NCI-H226 (cell line): ENCODE measurements around the gene FUCA1.
"Not testable (repeated sequence)": the region's sequence is repeated elsewhere in the genome, so short reads cannot be mapped to it uniquely, and the experiment has no call there.

Experiments used
- DNase-seq: peaks from one replicate; pipeline ENCODE4 v3.0.0-alpha.2; 2015

The FUCA1 gene

DNA sequence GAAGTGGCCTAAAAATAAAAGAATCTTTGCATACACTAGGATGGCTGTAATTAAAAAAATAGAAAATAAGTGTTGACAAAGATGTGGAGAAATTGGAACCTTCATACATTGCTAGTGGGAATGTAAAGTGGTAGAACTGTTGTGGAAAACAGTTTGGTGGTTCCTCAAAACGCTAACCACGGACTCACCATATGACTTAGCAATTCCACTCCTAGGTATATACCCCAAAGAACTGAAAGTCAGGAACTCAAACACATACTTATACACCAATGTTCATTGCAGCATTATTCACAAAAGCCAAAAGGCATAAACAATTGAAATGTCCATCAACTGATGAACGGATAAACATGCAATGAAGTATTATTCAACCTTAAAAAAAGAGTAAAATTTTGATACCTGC, 32.1 kb downstream of the FUCA1 start:
- DNase-seq: no peak

DNA sequence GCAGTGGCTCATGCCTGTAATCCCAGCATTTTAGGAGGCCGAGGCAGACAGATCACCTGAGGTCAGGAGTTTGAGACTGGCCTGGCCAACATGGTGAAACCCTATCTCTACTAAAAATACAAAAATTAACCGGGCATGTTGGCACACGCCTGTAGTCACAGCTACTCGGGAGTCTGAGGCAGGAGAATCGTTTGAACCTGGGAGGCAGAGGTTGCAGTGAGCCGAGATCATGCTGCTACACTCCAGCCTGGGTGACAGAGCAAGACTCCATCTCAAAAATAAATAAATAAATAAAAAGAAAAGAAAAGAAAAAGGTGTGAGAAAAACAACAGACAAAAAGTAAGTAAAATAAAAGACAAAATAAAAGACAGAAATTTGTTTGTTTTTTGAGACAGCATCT, 33.9 kb downstream of the FUCA1 start:
- not testable (repeated sequence) for DNase-seq

DNA sequence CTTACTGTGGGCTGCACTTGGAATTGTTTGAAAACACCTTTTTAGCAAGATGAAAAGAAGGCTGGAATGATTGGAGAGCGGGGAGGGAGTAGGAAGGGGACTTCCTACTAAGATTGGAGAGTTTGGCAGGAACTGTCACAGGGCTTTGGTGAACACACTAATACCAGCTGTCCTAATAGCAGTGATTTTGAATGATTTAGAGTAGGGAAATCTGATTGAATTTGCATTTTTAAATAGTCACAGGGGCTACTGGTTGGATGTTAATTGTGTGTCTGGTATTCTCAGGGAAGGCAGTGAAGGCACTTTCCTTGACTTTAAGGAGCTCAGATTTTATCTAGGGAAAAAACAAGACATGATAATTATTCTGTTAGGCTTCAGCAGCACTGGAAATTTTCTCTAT, 40.4 kb downstream of the FUCA1 start:
- no peak for DNase-seq

DNA sequence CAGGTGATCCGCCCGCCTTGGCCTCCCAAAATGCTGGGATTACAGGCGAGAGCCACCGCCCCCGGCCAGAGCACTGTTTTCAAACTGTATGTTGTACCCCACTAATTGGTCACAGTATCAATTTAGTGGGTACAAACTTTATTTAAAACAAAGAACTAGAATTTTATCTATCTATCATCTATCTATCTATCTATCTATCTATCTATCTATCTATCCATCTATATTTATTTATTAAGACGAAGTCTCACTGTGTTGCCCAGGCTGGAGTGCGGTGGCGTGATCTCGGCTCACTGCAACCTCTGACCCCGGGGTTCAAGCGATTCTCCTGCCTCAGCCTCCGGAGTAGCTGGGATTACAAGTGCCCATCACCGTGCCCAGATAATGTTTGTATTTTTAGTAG, 41.5 kb downstream of the FUCA1 start:
- not testable (repeated sequence) for DNase-seq

DNA sequence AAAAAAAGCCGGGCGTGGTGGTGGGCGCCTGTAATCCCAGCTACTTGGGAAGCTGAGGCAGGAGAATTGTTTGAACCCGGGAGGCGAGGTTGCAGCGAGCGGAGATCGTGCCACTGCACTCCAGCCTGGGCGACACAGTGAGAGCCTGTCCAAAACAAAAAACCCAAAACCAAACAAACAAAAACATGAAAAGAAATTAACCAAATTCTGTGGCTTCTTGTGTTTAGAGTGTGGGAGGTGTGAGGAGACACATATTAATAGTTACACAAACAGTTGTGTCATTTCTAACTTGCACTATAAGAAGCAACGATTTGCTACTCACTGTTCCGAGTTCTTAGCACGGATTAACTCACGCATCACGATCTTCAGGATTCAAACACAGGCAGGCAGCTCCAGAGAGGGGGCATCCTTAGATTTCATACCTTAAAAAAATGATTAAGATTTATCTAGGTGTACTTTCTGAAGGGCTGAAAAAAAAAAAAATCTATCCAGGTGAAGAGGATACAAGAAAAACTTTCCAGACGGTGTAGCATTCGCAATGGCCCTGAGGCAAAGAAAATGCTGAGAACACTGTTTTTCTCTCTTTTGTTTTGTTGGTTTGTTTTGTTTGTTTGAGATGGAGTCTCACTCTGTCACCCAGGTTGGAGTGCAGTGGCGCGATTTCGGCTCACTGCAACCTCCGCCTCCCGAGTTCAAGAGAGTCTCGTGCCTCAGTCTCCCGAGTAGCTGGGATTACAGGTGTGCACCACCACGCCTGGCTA, 42.1 kb downstream of the FUCA1 start:
- DNase-seq: no peak

DNA sequence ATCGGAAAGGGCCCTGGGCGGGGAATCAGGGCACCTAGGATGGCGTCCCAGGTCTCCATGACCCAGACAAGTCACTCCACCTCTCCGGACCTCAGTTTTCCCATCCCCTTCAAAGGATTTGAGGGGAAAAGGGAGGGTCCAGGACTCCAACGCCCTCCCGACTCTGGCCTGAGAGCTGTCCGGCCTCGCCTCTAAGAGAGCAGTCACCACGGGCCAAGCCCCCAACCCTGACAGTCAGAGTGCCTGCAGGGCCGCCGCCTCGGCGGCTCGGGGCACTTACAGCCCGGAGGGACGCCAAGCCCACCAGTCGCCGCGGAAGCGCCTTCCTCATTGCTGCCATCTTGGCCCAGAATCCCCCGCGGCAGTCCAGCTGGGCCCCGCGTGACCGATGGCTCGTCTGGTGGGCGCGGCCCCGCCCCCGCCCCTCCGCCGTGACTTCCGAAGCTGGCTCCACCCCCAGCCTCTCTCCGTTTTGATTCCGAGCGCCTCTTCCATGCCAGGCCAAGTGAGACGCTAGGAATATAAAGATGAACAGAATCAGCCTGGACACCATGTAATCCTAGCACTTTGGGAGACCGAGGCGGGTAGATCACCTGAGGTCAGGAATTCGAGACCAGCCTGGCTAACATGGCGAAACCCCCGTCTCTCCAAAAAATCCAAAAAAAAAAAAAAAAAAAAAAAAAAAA, 42.9 kb downstream of the FUCA1 start, which contains the start of gene HMGCL:
Gene HMGCL, minus strand, starts transcription at position 354 of the 686 bp plus-strand sequence. Its CDS starts 14 bp downstream, at position 340.
- DNase-seq: peak; percentile 85

DNA sequence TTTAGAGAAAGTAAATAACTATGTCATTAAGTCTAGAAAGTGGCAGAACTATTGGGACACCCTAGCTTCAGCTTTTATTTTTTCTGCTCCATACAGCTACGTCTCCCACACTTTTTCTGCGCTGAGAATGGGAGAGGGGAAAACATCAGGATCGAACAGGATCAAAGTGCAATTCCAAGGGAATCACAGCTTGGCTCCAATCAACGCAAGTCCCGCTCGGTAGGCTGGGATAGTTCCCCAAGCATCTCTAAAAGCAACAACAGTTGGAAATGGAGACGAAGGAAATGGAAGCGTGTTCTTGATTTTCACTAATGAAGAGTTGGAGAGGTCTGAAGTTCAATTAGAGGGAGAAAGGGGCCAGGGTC, 43.4 kb downstream of the FUCA1 start:
- DNase-seq: no peak

DNA sequence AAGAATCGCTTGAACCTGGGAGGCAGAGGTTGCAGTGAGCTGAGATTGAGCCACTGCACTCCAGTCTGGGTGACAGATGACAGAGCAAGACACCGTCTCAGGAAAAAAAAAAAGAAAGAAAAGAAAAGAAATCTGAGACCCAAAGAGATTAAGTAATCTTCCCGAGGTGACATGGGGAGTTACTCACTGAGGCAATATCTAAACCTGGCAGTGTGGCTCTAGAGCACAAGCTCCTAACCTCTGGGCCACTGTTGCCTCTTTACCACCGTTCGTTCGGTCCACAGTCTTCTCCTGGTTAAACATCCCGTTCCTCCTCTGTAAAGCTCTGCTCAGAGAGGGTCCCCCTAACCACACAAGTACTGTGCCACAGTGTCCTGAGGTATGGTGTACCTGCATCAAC, 44.3 kb downstream of the FUCA1 start:
- DNase-seq: no peak

DNA sequence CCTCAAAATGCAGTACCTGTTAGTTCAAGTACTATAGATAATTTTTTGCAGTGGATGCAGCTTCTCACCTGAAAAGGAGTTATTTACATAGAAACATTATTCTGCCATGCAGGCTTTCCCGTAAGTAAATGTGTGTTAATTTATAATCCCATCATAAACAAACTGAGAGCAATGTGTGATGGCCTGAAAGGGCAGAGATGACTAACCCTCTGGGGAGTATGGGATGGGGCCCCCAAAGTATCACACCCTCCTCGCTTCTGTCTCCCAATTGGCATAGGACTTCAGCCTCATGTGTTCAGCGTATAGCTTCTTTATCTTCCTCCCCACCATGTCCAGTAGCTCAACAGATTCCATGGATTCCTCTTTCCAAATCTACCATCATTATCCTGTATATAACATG, 50.5 kb downstream of the FUCA1 start:
- DNase-seq: no peak

DNA sequence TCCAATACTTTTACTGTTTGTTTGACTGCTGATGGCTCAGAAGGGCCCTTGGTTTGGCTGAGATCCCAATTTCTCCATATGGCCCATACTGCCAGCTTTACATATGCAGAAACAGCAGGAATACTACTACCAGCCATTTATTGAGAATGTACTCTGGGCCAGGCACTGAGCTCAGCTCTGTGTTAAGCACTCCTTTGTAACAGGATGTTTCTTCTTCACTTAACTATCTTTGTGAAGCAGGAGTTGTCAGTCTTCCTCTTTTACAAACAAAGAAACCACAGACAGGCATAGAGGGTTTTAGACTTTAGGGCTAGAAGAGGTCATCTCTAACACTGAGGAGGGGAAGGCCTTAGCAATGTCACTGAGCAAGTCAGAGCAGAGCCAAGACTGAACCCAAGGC, 51.2 kb downstream of the FUCA1 start:
- DNase-seq: no peak

DNA sequence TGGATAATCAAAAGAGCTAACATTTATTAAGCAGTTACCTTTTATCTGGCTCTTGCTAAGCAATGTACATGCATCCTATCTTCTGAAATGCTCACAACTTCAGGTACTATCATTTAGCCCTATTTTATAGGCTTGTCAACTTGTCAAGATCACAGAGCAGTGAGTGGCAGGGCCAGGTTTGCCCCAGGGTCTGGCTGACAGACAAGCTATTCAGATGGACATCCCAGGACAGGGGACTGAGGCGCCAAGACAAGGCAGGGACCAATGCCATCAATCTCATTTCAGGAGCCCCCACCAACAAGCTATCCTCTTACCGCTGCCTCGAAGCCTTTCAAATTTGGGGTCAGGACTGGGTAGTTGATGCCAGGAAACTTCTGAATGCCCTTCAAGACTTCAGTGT, 51.7 kb downstream of the FUCA1 start:
- DNase-seq: no peak

DNA sequence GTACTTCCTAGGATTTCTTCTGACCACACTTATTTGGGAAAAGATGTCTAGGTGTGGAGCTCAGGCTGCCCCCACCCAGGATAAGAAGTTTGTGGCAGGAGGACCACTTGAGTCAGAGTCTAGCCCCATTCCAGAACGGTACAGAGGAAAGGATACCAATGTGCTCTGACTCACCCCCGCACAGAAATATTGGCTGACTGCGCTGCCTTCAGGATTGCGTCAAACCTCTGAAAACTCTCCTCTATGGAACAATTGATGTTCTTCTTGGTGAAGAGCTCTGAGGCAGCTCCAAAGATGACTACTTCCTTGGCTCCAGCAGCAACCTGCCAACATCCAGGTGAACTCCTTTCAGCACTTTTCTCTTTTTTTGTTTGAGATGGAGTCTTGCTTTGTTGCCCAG, 54.1 kb downstream of the FUCA1 start:
- no peak for DNase-seq

DNA sequence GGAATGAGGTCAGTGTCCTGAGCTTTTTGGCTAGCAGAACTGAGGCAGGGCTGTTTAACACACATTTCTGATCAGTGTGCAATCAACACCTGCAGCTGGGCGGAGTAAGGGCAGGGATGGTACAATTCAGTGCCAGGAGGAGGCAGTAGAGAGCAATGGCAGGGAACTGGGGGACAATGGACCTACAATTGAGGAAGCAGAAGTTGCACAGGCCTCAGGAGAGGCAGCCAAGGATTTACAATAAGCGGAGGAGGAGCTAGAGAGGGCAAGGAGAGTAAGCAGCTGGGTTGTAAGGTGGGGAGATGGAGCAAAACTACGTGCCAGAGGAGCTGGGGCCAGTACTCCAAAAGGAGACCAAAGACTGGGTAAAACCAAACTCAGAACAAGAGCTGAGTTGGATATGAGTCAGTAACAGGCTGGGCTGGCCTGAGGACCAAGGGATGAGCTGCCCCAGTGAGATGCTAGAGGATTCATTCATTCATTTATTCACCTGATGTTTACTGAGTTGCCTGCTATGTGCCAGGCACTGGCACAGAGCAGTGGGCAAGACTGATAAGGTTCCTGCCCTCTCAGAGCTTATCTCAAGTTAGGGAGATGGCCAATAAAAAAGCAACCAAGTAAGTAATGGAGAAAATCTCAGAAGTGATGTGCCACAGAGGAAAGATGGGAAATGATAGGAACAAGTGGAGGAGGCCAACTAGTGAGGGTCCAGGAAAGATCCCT, 57.1 kb downstream of the FUCA1 start:
- DNase-seq: no peak

DNA sequence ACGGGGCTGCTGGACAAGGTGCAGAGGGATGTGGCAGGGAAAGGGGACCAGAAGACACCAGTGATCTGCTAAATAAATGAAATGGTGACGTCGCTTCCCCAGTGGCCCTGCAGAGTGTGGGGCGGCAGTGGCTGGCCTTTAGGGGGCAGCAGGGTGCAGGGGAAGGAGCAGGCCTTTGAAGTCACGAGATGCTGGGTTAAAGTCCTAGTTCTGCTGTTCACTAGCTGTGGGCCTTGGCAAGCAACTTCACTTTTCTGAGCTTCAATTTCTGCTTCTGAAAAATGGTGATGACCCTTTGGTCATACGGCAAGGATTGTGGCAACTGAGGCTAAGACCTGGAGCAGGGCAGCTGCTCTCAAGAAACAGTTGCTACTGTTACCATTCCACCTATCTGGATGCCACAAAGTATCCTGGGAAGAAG, 58.3 kb downstream of the FUCA1 start:
- peak; percentile 26 for DNase-seq

DNA sequence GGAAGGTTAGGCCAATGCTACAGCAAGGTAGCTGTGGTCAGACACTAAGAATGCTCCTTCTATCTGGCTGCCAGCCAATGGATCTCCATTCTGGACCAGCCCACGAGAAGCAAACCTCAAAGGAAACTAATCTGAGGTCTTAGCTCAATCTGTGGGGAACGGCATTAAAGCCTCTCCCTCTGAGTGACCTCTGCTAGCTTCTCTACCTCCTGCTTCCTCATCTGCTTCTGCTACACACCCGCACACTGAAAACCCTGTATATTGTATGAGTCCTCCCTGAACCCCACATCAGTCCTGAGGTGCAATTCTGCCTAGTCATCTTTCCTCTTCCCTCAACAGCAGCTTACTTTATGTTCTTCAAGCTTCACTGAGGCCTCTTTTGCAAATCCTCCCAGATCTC, 60.6 kb downstream of the FUCA1 start:
- no peak for DNase-seq

DNA sequence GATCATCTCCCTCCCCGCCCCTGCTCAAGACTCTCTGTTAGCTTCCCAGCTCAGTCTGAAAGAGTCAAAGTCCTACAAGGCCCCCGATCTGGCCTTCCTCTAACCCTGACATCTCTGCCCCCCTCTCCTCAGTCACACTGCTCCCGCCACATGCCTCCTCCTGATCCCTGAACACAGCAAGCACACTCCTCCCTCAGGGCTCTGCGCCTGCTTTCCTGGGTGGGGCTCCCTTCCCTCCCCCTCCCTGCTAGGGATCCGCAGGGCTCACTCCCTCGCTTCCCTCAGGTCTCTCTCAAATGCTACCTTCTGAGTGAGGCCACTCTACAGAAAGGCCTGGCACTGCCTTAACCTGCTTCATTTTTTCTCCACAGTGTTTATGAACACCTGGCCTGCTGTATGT, 61.8 kb downstream of the FUCA1 start:
- DNase-seq: no peak

DNA sequence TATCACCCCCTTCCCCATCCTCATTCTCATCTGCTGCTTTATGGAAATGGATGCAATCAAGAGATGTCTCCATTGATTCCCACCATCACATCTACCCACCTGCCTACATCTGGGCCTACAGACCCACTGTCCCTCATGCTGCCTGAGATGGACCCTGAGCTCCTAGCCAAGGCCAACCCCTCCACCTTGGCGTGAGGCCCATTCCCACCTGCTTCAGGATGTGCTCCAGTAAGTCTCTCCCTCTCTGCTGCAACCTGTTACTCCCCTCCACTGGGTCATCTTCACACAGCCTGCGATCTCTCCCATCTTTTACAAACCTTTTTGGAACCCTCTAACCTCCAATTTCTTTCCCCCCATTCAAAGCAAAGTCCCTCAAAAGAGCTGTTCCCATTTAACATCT, 63.1 kb downstream of the FUCA1 start:
- DNase-seq: no peak

DNA sequence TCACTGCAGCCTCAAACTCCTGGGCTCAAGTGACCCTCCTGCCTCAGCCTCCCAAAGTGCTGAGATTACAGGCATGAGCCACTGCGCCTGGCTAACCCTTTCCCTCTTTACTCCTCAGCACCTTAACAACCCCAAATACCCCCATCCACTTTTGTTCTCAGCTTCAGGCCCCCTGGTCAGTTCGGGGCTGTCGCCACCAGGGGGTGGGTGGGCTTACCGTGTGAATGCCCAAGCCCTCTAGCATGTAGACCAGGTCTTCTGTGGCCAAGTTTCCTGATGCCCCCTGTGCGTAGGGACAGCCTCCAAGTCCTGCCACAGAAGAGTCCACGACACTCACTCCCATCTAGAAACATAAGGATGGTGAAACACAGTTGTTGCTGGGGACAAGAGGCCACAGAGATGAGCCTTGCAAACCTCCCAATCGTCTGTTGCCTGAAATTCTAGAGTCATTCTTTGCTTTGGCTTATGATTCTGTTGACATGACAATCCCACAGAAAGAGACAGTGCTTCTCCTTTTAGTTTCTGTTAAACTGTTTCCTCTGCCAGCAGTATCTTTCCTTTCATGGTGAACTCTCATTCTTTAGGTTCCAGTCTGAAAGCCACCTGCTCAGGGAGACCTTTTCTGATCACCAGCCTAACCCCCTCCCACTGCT, 63.8 kb downstream of the FUCA1 start:
- DNase-seq: no peak

DNA sequence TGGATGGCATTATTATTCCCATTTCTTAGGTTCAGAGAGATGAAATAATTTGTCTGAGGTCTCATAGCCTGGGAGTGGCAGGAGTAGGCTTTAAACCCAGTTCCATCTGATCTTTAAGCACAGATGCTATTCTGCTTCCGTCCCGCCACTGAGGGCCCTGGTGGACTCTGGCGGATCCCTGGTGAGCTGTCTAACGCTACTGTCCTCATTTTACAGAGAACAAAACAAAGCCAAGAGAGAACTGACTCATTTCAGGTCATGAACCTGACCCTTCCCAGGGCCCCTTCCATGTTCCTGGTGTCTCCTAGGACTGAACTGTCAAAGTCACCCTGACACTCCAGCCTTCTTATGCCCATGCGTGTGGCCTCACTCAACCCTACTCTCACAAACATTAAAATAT, 64.4 kb downstream of the FUCA1 start:
- DNase-seq: no peak

DNA sequence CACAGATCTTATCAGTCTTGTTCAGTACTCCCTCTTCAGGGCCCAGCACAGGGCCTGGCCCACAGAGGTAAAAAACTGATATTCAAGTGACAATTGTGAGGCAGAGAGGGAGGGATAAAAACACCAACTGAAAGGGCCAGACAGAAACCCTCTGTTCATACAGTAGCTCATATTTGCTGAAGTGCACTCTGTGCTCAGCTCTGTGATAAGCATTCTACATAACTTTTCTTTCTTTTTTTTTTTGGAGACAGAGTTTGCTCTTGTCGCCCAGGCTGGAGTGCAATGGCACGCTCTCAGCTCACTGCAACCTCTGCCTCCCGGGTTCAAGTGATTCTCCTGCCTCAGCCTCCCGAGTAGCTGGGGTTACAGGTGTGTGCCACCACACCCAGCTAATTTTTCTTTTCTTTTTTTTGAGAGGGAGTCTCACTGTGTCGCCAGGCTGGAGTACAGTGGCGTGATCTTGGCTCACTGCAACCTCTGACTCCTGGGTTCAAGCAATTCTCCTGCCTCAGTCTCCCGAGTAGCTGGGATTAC, 65.2 kb downstream of the FUCA1 start:
- DNase-seq: not testable (repeated sequence)

DNA sequence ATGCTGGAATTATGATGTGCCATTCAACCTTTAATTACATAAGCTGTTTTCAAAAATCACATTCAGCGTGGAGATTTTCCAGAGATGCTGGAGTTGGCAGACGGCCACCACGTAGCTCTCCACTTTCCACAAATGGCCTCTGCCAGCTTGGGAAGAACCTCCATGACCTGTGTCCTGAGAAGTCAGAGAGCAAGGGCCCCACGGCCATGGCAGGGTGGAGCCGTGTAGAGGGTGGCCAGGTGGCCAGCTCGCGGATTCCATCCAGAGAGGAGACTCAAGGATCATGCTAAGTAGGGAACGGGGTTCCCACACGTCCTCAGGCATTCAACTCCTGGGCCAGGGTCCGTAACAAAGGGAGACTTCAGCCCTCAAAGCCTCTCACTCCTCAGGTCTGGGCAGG, 66.2 kb downstream of the FUCA1 start:
- no peak for DNase-seq

DNA sequence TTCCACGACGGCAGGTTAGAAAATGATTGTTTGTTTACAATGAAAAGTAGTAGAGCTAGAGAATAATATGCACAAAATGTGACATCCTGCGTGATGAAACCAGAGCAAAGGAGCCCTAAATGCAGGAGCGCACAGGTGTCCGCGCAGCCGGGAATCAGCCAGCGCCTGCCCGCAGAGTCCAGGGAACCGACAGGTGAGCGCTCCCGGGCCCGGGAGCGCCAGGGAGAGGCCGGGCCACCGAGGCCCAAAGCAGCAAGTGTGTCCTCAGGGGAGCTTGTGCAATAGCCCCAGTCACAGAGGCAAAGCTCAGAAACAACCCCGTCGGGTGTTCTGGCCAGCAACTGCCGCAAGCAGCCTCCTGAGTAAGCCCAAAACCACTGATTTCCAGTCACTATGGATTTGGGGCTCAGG, 66.7 kb downstream of the FUCA1 start:
- no peak for DNase-seq
